ENCODE measurements around the gene LHPP.

Gene LHPP

GRCh38 chr10:124448696-124449169 is 12.9 kb upstream of the LHPP start:
- DNase-seq = no peak

- DNase-seq = no peak
These were observed 12.2 kb upstream of the LHPP start for GRCh38 chr10:124449170-124450011.

GRCh38 chr10:124450012-124450782 is 11.4 kb upstream of the LHPP start, which contains the start of gene NKX1-2:
TSS of gene NKX1-2 (minus strand) at chr10:124450035. CDS start at chr10:124449943, 92 bp downstream.
- no peak for DNase-seq

GRCh38 chr10:124450783-124451057 is 10.9 kb upstream of the LHPP start:
- no peak for DNase-seq

- DNase-seq = no peak
These were observed 10.3 kb upstream of the LHPP start for GRCh38 chr10:124451276-124451675.

GRCh38 chr10:124453960-124454610 is 7.5 kb upstream of the LHPP start:
- DNase-seq = no peak

GRCh38 chr10:124455441-124455840 is 6.2 kb upstream of the LHPP start:
- no peak for DNase-seq

- no peak for DNase-seq
These were observed 3.1 kb upstream of the LHPP start for GRCh38 chr10:124458473-124458872.

- no peak for DNase-seq
These were observed 2.7 kb upstream of the LHPP start for GRCh38 chr10:124458889-124459288.

- DNase-seq = no peak
These were observed 2.2 kb upstream of the LHPP start for GRCh38 chr10:124459395-124459794.

- no peak for DNase-seq
These were observed 1.5 kb upstream of the LHPP start for GRCh38 chr10:124460144-124460543.

- no peak for DNase-seq
These were observed 699 bp downstream of the LHPP start for GRCh38 chr10:124462348-124462695.

- DNase-seq = no peak
These were observed 2.7 kb downstream of the LHPP start for GRCh38 chr10:124464028-124464965.

- no peak for DNase-seq
These were observed 3.6 kb downstream of the LHPP start for GRCh38 chr10:124465003-124465776.

- DNase-seq = no peak
These were observed 4.3 kb downstream of the LHPP start for GRCh38 chr10:124465777-124466488.

- no peak for DNase-seq
These were observed 5.5 kb downstream of the LHPP start for GRCh38 chr10:124467165-124467564.

GRCh38 chr10:124468624-124469023 is 7.0 kb downstream of the LHPP start:
- no peak for DNase-seq

GRCh38 chr10:124469956-124470484 is 8.4 kb downstream of the LHPP start:
- DNase-seq = no peak

- DNase-seq = no peak
These were observed 9.2 kb downstream of the LHPP start for GRCh38 chr10:124470544-124471434.

GRCh38 chr10:124472071-124472470 is 10.4 kb downstream of the LHPP start:
- no peak for DNase-seq

All from inflammatory macrophage treated with lipopolysaccharide for 1 hour (primary cell).